H7 (cell line): ENCODE results near the gene NGFR. TPM values are rescaled to one million over a fixed set of nuclear protein-coding genes. Genes with fewer than 3 reads are reported as not detected.

Experiments
- DNase-seq: peaks from one replicate; pipeline ENCODE4 v3.0.0; 2012
- H3K27me3 ChIP-seq: 2 replicates; pipeline ENCODE4 v1.6.0; 2011; ENCODE audit warnings: mild to moderate bottlenecking, low read length; ENCODE audit not compliant: control insufficient read depth, insufficient read depth
- H3K36me3 ChIP-seq: replicated peaks from 2 replicates; pipeline ENCODE4 v1.5.1; 2011; ENCODE audit warnings: low read length; ENCODE audit not compliant: control insufficient read depth, insufficient read depth
- H3K4me3 ChIP-seq: 2 replicates; pipeline ENCODE4 v1.5.1; 2011; ENCODE audit warnings: low read depth, mild to moderate bottlenecking, control low read depth, low read length, moderate library complexity; ENCODE audit not compliant: insufficient read depth
- total RNA-seq: library from RNA; depleted of rRNA; stranded (reverse); fragments of >200 nt; shearing (Covaris generic); gene quantifications from 2 replicates; pipeline ENCODE4 v1.2.3, GENCODE V29; 2014; rRNA removed

The NGFR gene
- total RNA-seq, 1 experiment from 2014 or later, result 8.7 TPM

DNA sequence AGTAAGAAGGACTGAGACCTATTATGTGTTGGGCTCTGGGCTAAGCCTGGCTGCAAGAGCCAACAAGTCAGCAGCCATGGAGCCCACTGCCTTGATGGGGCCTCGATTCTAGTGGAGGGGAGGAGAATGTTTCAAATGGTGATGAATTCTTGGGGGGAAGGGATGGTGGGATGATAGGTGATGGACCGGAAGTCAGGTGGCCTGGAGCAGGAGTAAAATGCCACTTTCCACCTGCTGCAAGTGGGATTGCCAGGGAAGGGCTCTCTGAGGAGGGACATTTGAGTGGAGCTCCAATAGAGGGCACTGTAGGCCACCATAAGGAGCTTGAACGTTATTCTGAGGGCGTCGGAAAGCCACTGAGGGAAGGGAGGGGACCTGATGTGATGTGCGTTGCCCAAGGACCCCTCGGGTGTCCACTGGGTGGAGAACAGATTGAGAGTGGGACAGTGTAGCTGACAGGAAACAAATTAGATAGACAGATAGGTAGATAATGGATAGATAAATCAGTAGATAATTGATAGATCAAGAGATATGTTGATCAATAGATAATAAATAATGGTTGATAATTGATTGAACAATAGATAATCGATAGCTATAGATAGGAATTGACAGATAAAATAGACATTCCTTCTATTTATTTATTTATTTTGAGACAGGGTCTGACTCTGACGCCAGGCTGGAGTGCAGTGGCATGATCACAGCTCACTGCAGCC is 62.4 kb downstream of the NGFR start:
- Histone ChIP-seq H3K27me3 (no peaks in the 10 kb centered on the region), H3K36me3 (no peaks in the 10 kb centered on the region), H3K4me3 (no peak overlapping the region)
- DNase-seq, result peak; percentile 80

Other genes starting within 250 kb of the NGFR start
- gene ZNF652, start 133.0 kb upstream of the NGFR start, total RNA-seq, result 22.9 and 36.5 TPM in 2 replicates
- gene PHB1, start 80.4 kb upstream of the NGFR start, total RNA-seq, result 310 and 384 TPM in 2 replicates
- gene NXPH3, start 80.6 kb downstream of the NGFR start, total RNA-seq, result 1.7 and 2.4 TPM in 2 replicates
- gene SPOP, start 182.8 kb downstream of the NGFR start, total RNA-seq, result 16.1 and 26.2 TPM in 2 replicates
- gene SLC35B1, start 212.7 kb downstream of the NGFR start, total RNA-seq, result 57.6 and 76.6 TPM in 2 replicates